Stimulated activated effector memory CD8-positive, alpha-beta T cell treated with anti-CD3 and anti-CD28 coated beads, Interleukin-12 subunit alpha, Interleukin-12 subunit beta, amount 100 ng/mL, for 72 hours (primary cell): Measurements from ENCODE around the gene ARFIP2.

Experiments
- ATAC-seq: fragments of 150-1000 bp; cut with Tn5 transposase; 2 replicates; pipeline ENCODE4 v1.10.0; 2021
- DNase-seq, 2 donors: peaks; one replicate each; pipeline ENCODE4 v3.0.0; 2021 to 2022; ENCODE audit warnings: low spot score in 2 of 2
- H3K27ac Mint-ChIP-seq: one replicate; pipeline ENCODE4 v1.8.0; 2022; ENCODE audit warnings: mild to moderate bottlenecking, mixed read lengths
- H3K36me3 Mint-ChIP-seq: one replicate; pipeline ENCODE4 v1.8.0; 2022; ENCODE audit warnings: mild to moderate bottlenecking, mixed read lengths
- H3K4me1 Mint-ChIP-seq: one replicate; pipeline ENCODE4 v1.8.0; 2022; ENCODE audit warnings: mixed read lengths
- H3K4me3 Mint-ChIP-seq: one replicate; pipeline ENCODE4 v1.8.0; 2022; ENCODE audit warnings: mild to moderate bottlenecking, mixed read lengths
- H3K9me3 Mint-ChIP-seq: one replicate; pipeline ENCODE4 v1.8.0; 2022; ENCODE audit warnings: mixed read lengths

Gene ARFIP2

DNA sequence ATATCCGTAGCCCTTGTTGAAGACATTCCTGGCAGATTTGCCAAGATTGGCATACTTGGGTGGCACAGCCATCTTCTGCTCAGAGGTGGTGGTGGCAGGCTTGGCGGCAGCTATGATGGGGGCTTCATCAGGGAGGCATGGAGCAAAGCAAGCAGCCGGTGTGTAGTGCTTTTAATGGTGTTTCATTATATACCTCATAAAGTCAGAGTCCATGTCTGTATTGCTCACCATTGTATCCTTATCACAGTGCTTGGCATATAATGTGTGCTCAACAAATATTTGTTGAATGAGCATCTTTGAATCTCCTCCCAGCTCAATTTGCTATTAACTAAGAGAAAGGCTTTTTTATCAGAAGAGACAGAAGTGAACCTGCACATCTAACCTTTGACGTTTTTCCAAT, 8.2 kb upstream of the ARFIP2 start:
- peaks cover 43% of the 10 kb centered on the region for H3K36me3 Mint-ChIP-seq
- H3K27ac Mint-ChIP-seq = peak overlapping the region; percentile 24
- no peak for DNase-seq
- H3K4me3 Mint-ChIP-seq = no peak overlapping the region
- H3K9me3 Mint-ChIP-seq = no peaks in the 10 kb centered on the region
- no peak for ATAC-seq
- H3K4me1 Mint-ChIP-seq = no peaks in the 10 kb centered on the region

GRCh38 chr11:6488821-6489220, 7.7 kb upstream of the ARFIP2 start:
- Mint-ChIP-seq H3K4me3 (no peak overlapping the region), H3K36me3 (peaks cover 38% of the 10 kb centered on the region), H3K27ac (peak overlapping the region; percentile 24), H3K4me1 (no peaks in the 10 kb centered on the region), H3K9me3 (no peaks in the 10 kb centered on the region)
- ATAC-seq (no peak), DNase-seq (no peak)

DNA sequence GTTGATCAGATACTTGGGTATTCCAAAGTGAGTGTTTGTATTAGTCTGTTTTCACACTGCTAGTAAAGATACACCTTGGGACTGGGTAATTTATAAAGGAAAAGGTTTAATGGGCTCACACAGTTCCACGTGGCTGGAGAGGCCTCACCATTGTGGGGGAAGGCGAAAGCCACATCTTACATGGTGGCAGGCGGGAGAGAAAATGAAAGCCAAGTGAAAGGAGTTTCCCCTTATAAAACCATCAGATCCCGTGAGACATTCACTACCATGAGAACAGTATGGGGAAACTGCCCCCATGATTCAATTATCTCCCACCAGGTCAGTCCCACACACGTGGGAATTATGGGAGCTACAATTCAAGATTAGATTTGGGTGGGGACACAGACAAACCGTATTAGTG, 7.2 kb upstream of the ARFIP2 start:
- H3K36me3 Mint-ChIP-seq = peaks cover 34% of the 10 kb centered on the region
- no peak for ATAC-seq
- H3K9me3 Mint-ChIP-seq = no peaks in the 10 kb centered on the region
- H3K4me3 Mint-ChIP-seq = no peak overlapping the region
- H3K4me1 Mint-ChIP-seq = peaks cover 4% of the 10 kb centered on the region
- DNase-seq = no peak
- H3K27ac Mint-ChIP-seq = peak overlapping the region; percentile 19

- Mint-ChIP-seq H3K27ac (no peak overlapping the region), H3K4me1 (peaks cover 14% of the 10 kb centered on the region), H3K9me3 (no peaks in the 10 kb centered on the region), H3K4me3 (no peak overlapping the region), H3K36me3 (peaks cover 26% of the 10 kb centered on the region)
- ATAC-seq (no peak), DNase-seq (no peak)
Measured at GRCh38 chr11:6486938-6487337, 5.8 kb upstream of the ARFIP2 start.

- Mint-ChIP-seq H3K4me3 (no peak overlapping the region), H3K9me3 (no peaks in the 10 kb centered on the region), H3K27ac (no peak overlapping the region), H3K36me3 (peaks cover 23% of the 10 kb centered on the region), H3K4me1 (peaks cover 15% of the 10 kb centered on the region)
- no peak for DNase-seq
- no peak for ATAC-seq
Measured at GRCh38 chr11:6486256-6486655, 5.1 kb upstream of the ARFIP2 start.

DNA sequence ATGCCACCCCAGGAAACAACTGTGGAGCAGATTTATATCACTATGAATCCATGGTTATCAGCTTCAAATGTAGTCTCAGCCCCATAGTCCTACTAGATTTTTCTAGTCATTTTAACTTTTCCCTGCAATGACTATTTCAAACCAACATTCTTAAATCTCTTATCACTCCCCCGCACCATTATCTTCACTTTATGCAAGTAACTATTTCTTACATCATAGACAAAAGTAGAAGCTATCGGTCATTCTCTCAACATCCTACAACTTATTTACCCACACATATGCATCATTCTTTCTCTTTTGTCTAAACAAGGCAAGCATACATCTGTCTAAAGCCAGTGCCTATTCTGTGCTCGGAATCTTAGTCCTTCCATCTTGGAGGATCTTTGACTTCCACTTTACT, 4.5 kb upstream of the ARFIP2 start:
- Mint-ChIP-seq H3K9me3 (no peaks in the 10 kb centered on the region), H3K27ac (no peak overlapping the region), H3K4me3 (no peak overlapping the region), H3K36me3 (peaks cover 23% of the 10 kb centered on the region), H3K4me1 (peaks cover 21% of the 10 kb centered on the region)
- ATAC-seq (no peak), DNase-seq (no peak)

- Mint-ChIP-seq H3K9me3 (no peaks in the 10 kb centered on the region), H3K4me1 (peaks cover 41% of the 10 kb centered on the region), H3K36me3 (peaks cover 18% of the 10 kb centered on the region), H3K27ac (peak overlapping the region; percentile 99), H3K4me3 (peak overlapping the region; percentile 95)
- DNase-seq = no peak
- ATAC-seq = no peak
Measured at GRCh38 chr11:6483015-6483414, 1.9 kb upstream of the ARFIP2 start.

- H3K4me3 Mint-ChIP-seq = peak overlapping the region; percentile 95
- ATAC-seq (no peak), DNase-seq (no peak)
- H3K27ac Mint-ChIP-seq = peak overlapping the region; percentile 99
- no peaks in the 10 kb centered on the region for H3K9me3 Mint-ChIP-seq
- peaks cover 24% of the 10 kb centered on the region for H3K36me3 Mint-ChIP-seq
- H3K4me1 Mint-ChIP-seq = peaks cover 45% of the 10 kb centered on the region
Measured at GRCh38 chr11:6482441-6482840, 1.3 kb upstream of the ARFIP2 start.

DNA sequence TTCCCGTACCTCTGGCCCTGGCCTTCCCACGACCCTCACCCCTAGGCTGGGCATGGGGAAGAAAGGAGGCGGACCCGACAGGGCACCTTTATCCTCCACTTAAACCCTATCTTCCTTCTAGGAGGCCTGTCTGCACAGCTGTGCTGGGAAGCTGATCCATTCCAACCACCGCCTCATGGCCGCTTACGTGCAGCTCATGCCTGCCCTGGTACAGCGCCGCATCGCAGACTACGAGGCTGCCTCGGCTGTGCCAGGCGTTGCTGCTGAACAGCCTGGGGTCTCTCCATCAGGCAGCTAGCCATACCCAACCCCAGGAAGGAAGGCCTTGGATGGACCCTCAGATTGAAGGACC, 769 bp upstream of the ARFIP2 start:
- Mint-ChIP-seq H3K27ac (peak overlapping the region; percentile 99), H3K4me3 (peak overlapping the region; percentile 95), H3K36me3 (peaks cover 29% of the 10 kb centered on the region), H3K9me3 (no peaks in the 10 kb centered on the region), H3K4me1 (peaks cover 45% of the 10 kb centered on the region)
- ATAC-seq (peak; percentile 1), DNase-seq (no peak)

DNA sequence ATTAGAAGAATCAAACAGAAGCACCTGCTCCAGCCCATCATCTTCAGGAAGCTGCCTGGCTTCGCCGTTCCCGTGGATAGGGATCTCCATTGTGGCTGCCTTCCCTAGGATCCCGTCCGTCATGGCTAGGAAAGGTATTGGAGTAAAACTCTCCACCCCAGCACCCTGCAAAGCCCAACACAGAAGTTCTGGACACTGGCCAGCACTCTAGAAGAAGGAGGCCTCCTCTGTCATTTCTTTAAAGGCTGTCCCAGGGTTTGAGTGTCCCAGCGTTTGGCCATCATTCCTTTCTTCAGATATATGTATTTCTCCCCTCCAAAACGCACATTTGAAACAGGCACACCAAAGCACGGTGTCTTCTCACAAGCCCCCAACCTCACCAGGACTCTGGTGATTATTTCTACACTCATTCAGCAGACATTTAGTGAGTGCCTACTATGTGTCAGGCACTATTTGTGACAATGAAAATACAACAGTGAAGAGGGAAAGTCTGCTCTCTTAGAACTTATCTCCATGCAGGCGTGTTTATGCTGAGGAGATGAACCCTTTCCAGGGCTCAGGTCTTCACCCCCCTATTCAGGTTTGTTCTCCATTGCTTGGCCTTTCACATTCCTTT, 724 bp downstream of the ARFIP2 start:
- Mint-ChIP-seq H3K4me1 (peaks cover 45% of the 10 kb centered on the region), H3K27ac (peak overlapping the region; percentile 99), H3K9me3 (no peaks in the 10 kb centered on the region), H3K36me3 (peaks cover 42% of the 10 kb centered on the region), H3K4me3 (peak overlapping the region; percentile 95)
- DNase-seq (no peak), ATAC-seq (no peak)

- Mint-ChIP-seq H3K4me3 (no peak overlapping the region), H3K4me1 (peaks cover 41% of the 10 kb centered on the region), H3K9me3 (no peaks in the 10 kb centered on the region), H3K27ac (peak overlapping the region; percentile 20), H3K36me3 (peaks cover 50% of the 10 kb centered on the region)
- DNase-seq = no peak
- ATAC-seq = no peak
Measured at GRCh38 chr11:6476571-6476970, 4.6 kb downstream of the ARFIP2 start.

DNA sequence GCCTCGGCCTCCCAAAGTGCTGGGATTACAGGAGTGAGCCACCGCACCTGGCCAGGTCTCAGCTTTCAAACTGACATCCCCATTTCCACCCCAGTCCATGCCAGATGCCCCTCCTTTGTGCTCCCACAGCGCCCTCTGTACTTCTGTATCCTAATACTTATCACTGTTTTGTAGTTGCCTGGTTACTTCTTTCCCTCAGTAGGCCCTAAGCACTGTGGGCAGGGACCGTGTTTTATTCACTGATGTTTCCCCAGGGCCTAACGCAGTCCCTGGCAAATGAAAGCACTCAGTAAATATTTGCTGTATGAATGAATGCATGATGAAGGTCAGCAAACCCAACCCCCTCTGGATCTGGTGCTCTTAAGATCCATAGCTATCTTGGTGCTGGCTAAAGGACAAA, 5.2 kb downstream of the ARFIP2 start:
- Mint-ChIP-seq H3K9me3 (no peaks in the 10 kb centered on the region), H3K36me3 (peaks cover 44% of the 10 kb centered on the region), H3K4me3 (no peak overlapping the region), H3K4me1 (peaks cover 36% of the 10 kb centered on the region), H3K27ac (peak overlapping the region; percentile 20)
- DNase-seq = no peak
- ATAC-seq = no peak

GRCh38 chr11:6474806-6475500, 6.2 kb downstream of the ARFIP2 start:
- Mint-ChIP-seq H3K27ac (peak overlapping the region; percentile 20), H3K9me3 (no peaks in the 10 kb centered on the region)
- DNase-seq = no peak

DNA sequence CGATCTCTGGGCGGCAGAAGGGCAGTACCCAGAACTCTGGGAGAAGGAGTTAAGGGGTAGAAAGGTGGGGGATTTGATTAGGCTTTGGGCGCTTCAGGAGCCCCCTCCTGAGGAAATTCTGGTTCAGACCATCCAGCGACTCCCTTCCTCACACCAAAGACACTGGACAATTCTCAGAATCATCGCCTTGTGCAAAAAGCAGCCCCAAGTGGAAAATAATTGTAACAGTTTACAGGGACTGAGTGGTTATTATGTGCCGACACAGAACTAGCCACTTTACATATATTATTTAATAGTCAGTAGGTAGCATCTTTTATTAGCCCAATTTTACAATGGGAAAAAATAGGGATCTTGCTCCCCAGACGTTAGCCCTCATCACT, 6.7 kb downstream of the ARFIP2 start:
- Mint-ChIP-seq H3K9me3 (no peaks in the 10 kb centered on the region), H3K4me1 (peaks cover 21% of the 10 kb centered on the region), H3K4me3 (peak overlapping the region; percentile 77), H3K36me3 (peaks cover 38% of the 10 kb centered on the region), H3K27ac (peak overlapping the region; percentile 81)
- DNase-seq = no peak
- no peak for ATAC-seq

More at GRCh38 chr11:6474806-6475500, 6.2 kb downstream of the ARFIP2 start:
- H3K36me3 Mint-ChIP-seq = peaks cover 40% of the 10 kb centered on the region
- peak overlapping the region; percentile 77 for H3K4me3 Mint-ChIP-seq
- no peak for ATAC-seq
- peaks cover 27% of the 10 kb centered on the region for H3K4me1 Mint-ChIP-seq

DNA sequence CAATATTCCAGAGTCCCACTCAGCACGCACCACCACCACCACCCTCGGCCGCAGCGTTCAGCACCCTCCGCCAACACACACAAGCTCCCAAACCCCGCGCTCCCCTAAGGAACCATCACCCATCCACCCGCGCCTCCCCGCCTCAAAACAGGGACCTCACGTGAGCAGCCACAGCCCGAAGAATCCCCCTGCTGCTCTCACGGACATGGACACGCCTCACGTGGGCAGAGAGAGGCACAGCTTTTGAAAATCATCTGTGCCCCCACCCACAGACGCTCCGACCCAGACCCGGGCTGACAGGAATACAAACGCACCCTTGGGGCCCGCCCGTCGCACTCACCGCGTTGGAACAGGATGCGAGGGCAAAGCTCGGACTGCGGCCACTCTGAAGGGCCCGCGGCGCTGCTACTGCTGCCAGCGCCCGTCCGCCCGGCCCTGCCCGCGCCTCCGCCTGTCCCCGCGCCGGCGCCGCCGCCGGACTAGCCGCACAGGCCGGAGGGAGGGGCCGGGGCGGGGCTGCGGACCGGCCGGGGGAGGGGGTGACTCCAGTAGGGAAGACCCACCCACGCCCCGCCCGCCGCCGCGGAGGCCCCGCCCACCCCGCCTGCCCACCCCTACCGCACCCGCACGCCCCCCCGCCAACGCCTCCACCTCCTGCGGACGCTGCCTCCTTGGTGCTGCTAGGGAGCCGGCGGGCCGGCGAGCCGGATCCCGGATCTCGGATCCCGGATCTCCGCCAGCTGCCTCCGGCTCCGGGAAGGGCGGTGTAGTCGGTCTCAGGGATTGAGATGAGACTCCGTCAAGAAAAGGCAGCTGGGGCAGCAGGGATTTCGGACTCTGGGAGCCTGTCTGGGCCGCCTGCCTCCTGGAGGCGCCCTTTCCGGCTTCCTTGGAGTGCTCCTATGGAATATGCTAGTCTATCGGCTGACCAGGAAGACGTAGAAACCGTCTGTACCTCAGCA, 7.4 kb downstream of the ARFIP2 start, which contains the start of gene TRIM3:
Gene TRIM3 (minus strand): TSS at position 491 of the 962 bp plus-strand sequence. CDS start 8,246 bp downstream, outside the sequence.
- DNase-seq (peak; percentile 46 to 75), ATAC-seq (peak; percentile 75)
- peaks cover 36% of the 10 kb centered on the region for H3K36me3 Mint-ChIP-seq
- no peaks in the 10 kb centered on the region for H3K9me3 Mint-ChIP-seq
- H3K4me1 Mint-ChIP-seq = peaks cover 16% of the 10 kb centered on the region
- H3K27ac Mint-ChIP-seq = peak within 1 kb of the TSS; percentile 81
- H3K4me3 Mint-ChIP-seq = peak within 1 kb of the TSS; percentile 77
